HepG2 (cell line): Measurements from ENCODE around the gene TIMM8B. TPM values are rescaled to one million over a fixed set of nuclear protein-coding genes. Genes with fewer than 3 reads are reported as not detected.

Experiments used
- ATAC-seq: fragments of 200-7000 bp; cut with Tn5 transposase; 3 replicates; pipeline ENCODE4 v1.9.1; 2020; ENCODE audit warnings: mild to moderate bottlenecking, moderate library complexity
- BruUV-seq: library from RNA; stranded (reverse); fragments of 400-500 nt; replicated peaks from 2 replicates; lab custom pipeline; 2021; lab: Mats Ljungman, UMichigan
- CTCF ChIA-PET: fragments of 300-600 bp; formaldehyde crosslinking; extraction: SDS; loops from one replicate; lab custom pipeline; 2021; ENCODE audit warnings: low total read pairs, inconsistent platforms, low intra/inter-chr PET ratio; lab: Yijun Ruan, JAX
- POLR2A ChIA-PET: fragments of 350-600 bp; sonication (Branson Sonifier 250); formaldehyde crosslinking; loops from one replicate; lab custom pipeline; 2020; ENCODE audit warnings: antibody characterized with exemption, inconsistent platforms; lab: Yijun Ruan, JAX
- DNase-seq: peaks from one replicate; pipeline ENCODE4 v3.0.0-alpha.2; 2015; ENCODE audit warnings: low spot score
- FAIRE-seq: peaks from 3 replicates; lab custom pipeline; 2011; peaks lifted over from hg19 to GRCh38; lab: Jason Lieb, UNC
- H2AFZ ChIP-seq: one replicate; pipeline ENCODE4 v1.6.1; 2011; ENCODE audit warnings: low read length, inconsistent platforms
- H3K27ac ChIP-seq: fragments of 300-600 bp; 3 replicates; pipeline ENCODE4 v1.8.0; 2011; ENCODE audit warnings: mixed run types, mild to moderate bottlenecking, mixed read lengths, low read length, inconsistent platforms; ENCODE audit not compliant: insufficient read depth; ENCODE audit errors: extremely low read length
- H3K27me3 ChIP-seq, 2 experiments: fragments of 200-600 bp in 1 of 2; 2 replicates in 1 of 2; 3 replicates in 1 of 2; pipeline versions ENCODE4 v1.6.0 to v1.8.0; 2011; ENCODE audit warnings: low read length in 2 of 2, mild to moderate bottlenecking in 2 of 2, moderate library complexity in 2 of 2, inconsistent platforms in 1 of 2; ENCODE audit not compliant: insufficient read depth in 2 of 2, control insufficient read depth in 1 of 2
- H3K36me3 ChIP-seq, 2 experiments: fragments of 200-600 bp in 1 of 2; replicated peaks in 1 of 2; 2 replicates in 1 of 2; 3 replicates in 1 of 2; pipeline versions ENCODE4 v1.5.1 to v1.8.0; 2011; ENCODE audit warnings: low read length in 2 of 2, inconsistent platforms in 1 of 2; ENCODE audit not compliant: insufficient read depth in 2 of 2, control insufficient read depth in 1 of 2
- H3K4me1 ChIP-seq: 2 replicates; pipeline ENCODE4 v1.5.1; 2012; ENCODE audit warnings: low read length, inconsistent platforms; ENCODE audit not compliant: insufficient read depth
- H3K4me2 ChIP-seq: 2 replicates; pipeline ENCODE4 v1.6.0; 2011; ENCODE audit warnings: low read depth, low read length, inconsistent platforms
- H3K4me3 ChIP-seq, 3 experiments: fragments of 200-600 bp in 1 of 3; sonication (generic), shearing (Covaris generic) in 1 of 3; replicated peaks in 1 of 3; 2 replicates each; pipeline ENCODE4 v1.5.1; 2011 to 2016; ENCODE audit warnings: low read length in 3 of 3, inconsistent platforms in 2 of 3, low read depth in 2 of 3, mild to moderate bottlenecking in 2 of 3, control low read depth in 1 of 3, mixed read lengths in 1 of 3; ENCODE audit not compliant: insufficient read depth in 1 of 3
- H3K79me2 ChIP-seq: one replicate; pipeline ENCODE4 v1.6.1; 2011; ENCODE audit warnings: low read length, inconsistent platforms; ENCODE audit not compliant: insufficient read depth
- H3K9ac ChIP-seq: 2 replicates; pipeline ENCODE4 v1.6.0; 2011; ENCODE audit warnings: mild to moderate bottlenecking, low read depth, low read length, inconsistent platforms; ENCODE audit not compliant: insufficient read depth
- H3K9me3 ChIP-seq: 2 replicates; pipeline ENCODE4 v1.5.1; 2012; ENCODE audit warnings: mild to moderate bottlenecking, low read length
- H4K20me1 ChIP-seq: 2 replicates; pipeline ENCODE4 v1.6.0; 2011; ENCODE audit warnings: inconsistent platforms, mild to moderate bottlenecking, low read length, moderate library complexity; ENCODE audit not compliant: insufficient read depth
- CCDC6 ChIP-seq: sonication (generic); formaldehyde crosslinking; IDR thresholded peaks from 2 replicates; pipeline ENCODE4 v1.8.1; 2022; ENCODE audit warnings: mild to moderate bottlenecking, missing genetic modification reagents, moderate library complexity
- GPN1 ChIP-seq: sonication (generic); formaldehyde crosslinking; IDR thresholded peaks from 2 replicates; pipeline ENCODE4 v1.5.1; 2020; ENCODE audit warnings: missing genetic modification reagents, borderline replicate concordance
- NFYC ChIP-seq: IDR thresholded peaks from 2 replicates; pipeline ENCODE4 v1.6.1; 2016; ENCODE audit warnings: missing genetic modification reagents, missing compliant biosample characterization
- SRSF4 ChIP-seq: fragments of 200-400 bp; formaldehyde crosslinking; IDR thresholded peaks from one replicate; pipeline ENCODE4 v1.6.1; 2018; ENCODE audit warnings: mild to moderate bottlenecking, low read depth, low read length, moderate library complexity; ENCODE audit not compliant: poor library complexity, severe bottlenecking
- ZNF253 ChIP-seq: sonication (generic); formaldehyde crosslinking; IDR thresholded peaks from 2 replicates; pipeline ENCODE4 v1.8.0; 2022; ENCODE audit warnings: mild to moderate bottlenecking, missing genetic modification reagents, borderline replicate concordance
- ZNF329 ChIP-seq: sonication (generic); formaldehyde crosslinking; IDR thresholded peaks from 2 replicates; pipeline ENCODE4 v1.9.0; 2021; ENCODE audit warnings: low read depth, mild to moderate bottlenecking, missing genetic modification reagents
- ZNF501 ChIP-seq: sonication (generic); formaldehyde crosslinking; IDR thresholded peaks from 2 replicates; pipeline ENCODE4 v1.5.1; 2020; ENCODE audit warnings: mild to moderate bottlenecking, moderate library complexity, missing genetic modification reagents
- ZNF547 ChIP-seq: sonication (generic); formaldehyde crosslinking; IDR thresholded peaks from 2 replicates; pipeline ENCODE4 v1.5.1; 2020; ENCODE audit warnings: mild to moderate bottlenecking, missing genetic modification reagents
- ZSCAN22 ChIP-seq: sonication (generic); formaldehyde crosslinking; IDR thresholded peaks from 2 replicates; pipeline ENCODE4 v1.4.0; 2020; ENCODE audit warnings: mild to moderate bottlenecking, missing genetic modification reagents
- WGBS: methylation state at CpG from one replicate; pipeline ENCODE4 v1.1.6; 2017; ENCODE audit warnings: low lambda C conversion rate; 5-methylcytosine and 5-hydroxymethylcytosine counted together
- in situ Hi-C: cut with HindIII; loops from 2 replicates; pipeline ENCODE4 v1.10.0; 2017; ENCODE audit warnings: low pct_unique_long_range_greater_than_20kb; ENCODE audit not compliant: extremely low pct_ligation_motif_present
- intact Hi-C: fragments of 100-400 bp; cut with micrococcal nuclease; formaldehyde crosslinking; loops from one replicate; pipeline ENCODE4 v1.10.0; 2022; ENCODE audit not compliant: unreplicated experiment
- polyA plus RNA-seq, 8 experiments: library from polyadenylated mRNA; depleted of rRNA in 3 of 8; stranded (reverse) in 7 of 8; unstranded in 1 of 8; fragments of >200 nt; fragmentation: Illumina TruSeq in 4 of 8; extraction: Trizol in 4 of 8; gene quantifications; 2 replicates each; pipeline versions ENCODE4 v1.2.1 to v1.2.3, GENCODE V29; 2011 to 2016; ENCODE audit warnings: low read depth in 4 of 8, missing spikeins in 1 of 8, mixed read lengths in 1 of 8; ENCODE audit not compliant: insufficient read depth in 1 of 8
- total RNA-seq, 5 experiments: library from RNA; depleted of rRNA; stranded (reverse); fragments of >200 nt; fragmentation: Illumina TruSeq; extraction: Trizol; gene quantifications; 2 replicates each; pipeline ENCODE4 v1.2.3, GENCODE V29; 2016; ENCODE audit warnings: low read depth in 1 of 5
- TF ChIP-seq, protein P1 (sequence below): sonication (generic); formaldehyde crosslinking; IDR thresholded peaks from 2 replicates; pipeline ENCODE4 v1.4.0; 2020; ENCODE audit warnings: missing genetic modification reagents, borderline replicate concordance

The TIMM8B gene
- total and polyA plus RNA-seq, 2 of the 13 experiments (the other 11 are each of a cell fraction or from before 2014, with no cell fraction given): 84.5 to 98.3 TPM

DNA sequence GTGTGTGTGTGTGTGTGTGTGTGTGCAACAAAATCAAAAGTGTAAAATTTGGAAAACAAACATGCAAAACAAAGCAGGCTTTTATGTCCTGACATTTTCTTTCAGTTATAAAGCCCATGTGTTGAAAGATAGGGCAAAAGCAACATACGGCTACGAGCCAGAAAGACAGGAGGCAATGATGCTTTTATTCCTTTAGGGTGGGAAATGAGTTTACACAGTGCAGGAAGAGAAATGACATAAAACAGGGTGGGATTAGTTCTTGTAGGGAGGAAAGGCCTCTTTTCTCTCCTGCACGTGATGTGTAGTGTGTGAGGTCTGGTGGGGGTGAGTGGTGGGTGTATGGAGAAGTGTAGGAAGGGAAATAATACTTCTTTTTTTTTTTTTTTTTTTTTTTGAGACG is 47.9 kb upstream of the TIMM8B start:
- FAIRE-seq (no peak), DNase-seq (no peak), ATAC-seq (no peak)
- no peaks in the 10 kb centered on the region for H3K27me3 ChIP-seq
- H3K36me3 ChIP-seq: no peaks in the 10 kb centered on the region
- ChIA-PET CTCF (no interaction called here), POLR2A (no interaction called here)
- no peaks in the 10 kb centered on the region for H3K4me1 ChIP-seq
- H3K9me3 ChIP-seq: no peaks in the 10 kb centered on the region
- BruUV-seq: no TSS peak
- no peak overlapping the region for H3K4me3 ChIP-seq
- H4K20me1 ChIP-seq: no peaks in the 10 kb centered on the region
- TF ChIP-seq GPN1 (CRISPR knock-in tag) (no peak), ZSCAN22 (CRISPR knock-in tag) (no peak), ZNF329 (CRISPR knock-in tag) (no peak), ZNF253 (CRISPR knock-in tag) (no peak), SRSF4 (no peak), NFYC (no peak), ZNF501 (CRISPR knock-in tag) (no peak), CCDC6 (no peak), ZNF547 (CRISPR knock-in tag) (no peak)
- TF ChIP-seq, protein P1, sequence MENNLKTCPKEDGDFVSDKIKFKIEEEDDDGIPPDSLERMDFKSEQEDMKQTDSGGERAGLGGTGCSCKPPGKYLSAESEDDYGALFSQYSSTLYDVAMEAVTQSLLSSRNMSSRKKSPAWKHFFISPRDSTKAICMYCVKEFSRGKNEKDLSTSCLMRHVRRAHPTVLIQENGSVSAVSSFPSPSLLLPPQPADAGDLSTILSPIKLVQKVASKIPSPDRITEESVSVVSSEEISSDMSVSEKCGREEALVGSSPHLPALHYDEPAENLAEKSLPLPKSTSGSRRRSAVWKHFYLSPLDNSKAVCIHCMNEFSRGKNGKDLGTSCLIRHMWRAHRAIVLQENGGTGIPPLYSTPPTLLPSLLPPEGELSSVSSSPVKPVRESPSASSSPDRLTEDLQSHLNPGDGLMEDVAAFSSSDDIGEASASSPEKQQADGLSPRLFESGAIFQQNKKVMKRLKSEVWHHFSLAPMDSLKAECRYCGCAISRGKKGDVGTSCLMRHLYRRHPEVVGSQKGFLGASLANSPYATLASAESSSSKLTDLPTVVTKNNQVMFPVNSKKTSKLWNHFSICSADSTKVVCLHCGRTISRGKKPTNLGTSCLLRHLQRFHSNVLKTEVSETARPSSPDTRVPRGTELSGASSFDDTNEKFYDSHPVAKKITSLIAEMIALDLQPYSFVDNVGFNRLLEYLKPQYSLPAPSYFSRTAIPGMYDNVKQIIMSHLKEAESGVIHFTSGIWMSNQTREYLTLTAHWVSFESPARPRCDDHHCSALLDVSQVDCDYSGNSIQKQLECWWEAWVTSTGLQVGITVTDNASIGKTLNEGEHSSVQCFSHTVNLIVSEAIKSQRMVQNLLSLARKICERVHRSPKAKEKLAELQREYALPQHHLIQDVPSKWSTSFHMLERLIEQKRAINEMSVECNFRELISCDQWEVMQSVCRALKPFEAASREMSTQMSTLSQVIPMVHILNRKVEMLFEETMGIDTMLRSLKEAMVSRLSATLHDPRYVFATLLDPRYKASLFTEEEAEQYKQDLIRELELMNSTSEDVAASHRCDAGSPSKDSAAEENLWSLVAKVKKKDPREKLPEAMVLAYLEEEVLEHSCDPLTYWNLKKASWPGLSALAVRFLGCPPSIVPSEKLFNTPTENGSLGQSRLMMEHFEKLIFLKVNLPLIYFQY (CRISPR knock-in tag): no peak
- no peak overlapping the region for H3K9ac ChIP-seq
- no peak overlapping the region for H3K4me2 ChIP-seq
- in situ Hi-C loops: no loop called here
- intact Hi-C loops: no loop called here
- no peak overlapping the region for H3K27ac ChIP-seq
- H2AFZ ChIP-seq: no peak overlapping the region
- H3K79me2 ChIP-seq: no peaks in the 10 kb centered on the region
- 85% methylated on average over 4 of the region's 4 CpGs for WGBS
